ENCODE measurements around the gene TNIP1. TPM values are rescaled to one million over a fixed set of nuclear protein-coding genes. Genes with fewer than 3 reads are reported as not detected.

TNIP1 gene
- polyA plus RNA-seq, 1 of the 3 experiments (the other 2 are of a cell fraction): 46.2 TPM

DNA sequence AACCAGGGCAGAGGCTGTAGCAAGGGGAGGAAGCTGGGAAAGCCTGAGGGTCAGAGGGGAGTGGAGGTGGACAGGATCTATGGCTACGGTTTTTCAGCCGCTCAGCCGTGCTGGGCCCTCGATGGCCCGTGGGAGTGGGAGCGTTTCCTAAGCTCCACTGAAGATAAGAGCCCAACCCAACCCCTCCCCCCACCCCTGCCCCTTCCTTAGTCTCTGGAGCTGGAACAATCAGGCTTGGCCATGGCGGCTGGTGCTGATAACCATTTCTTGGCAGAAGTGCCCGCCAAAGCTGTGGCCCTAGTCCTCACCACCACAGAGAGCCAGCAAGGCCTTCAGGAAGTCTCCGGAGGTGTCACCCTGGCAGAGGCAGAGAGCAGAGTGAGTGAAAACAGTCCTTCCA, 20.3 kb upstream of the TNIP1 start:
- H3K27me3 ChIP-seq (ENCODE audit: insufficient read depth): no peaks in the 10 kb centered on the region
- H3K36me3 ChIP-seq (replicated peaks in 1 of 2; ENCODE audit: control insufficient read depth in 1 of 2, insufficient read depth in 2 of 2, low read length in 1 of 2): peaks cover 5 to 11% of the 10 kb centered on the region in 2 experiments
- ChIA-PET CTCF (interaction anchor here (0.9 to 2.6 kb wide), 3 partner anchors 14 to 99 kb away, joined by 3 to 13 read pairs (median 5); no protein-coding TSS in a partner anchor), POLR2A (no interaction called here)
- WGBS (ENCODE audit: low lambda C conversion rate): 94% methylated on average over 5 of the region's 9 CpGs
- no peak for DNase-seq
- H3K27ac ChIP-seq (ENCODE audit: low read depth in 2 of 2, low read length in 1 of 2): no peak overlapping the region
- H2AFZ ChIP-seq (ENCODE audit: low read depth): no peak overlapping the region
- H3K9ac ChIP-seq: no peak overlapping the region
- H3K9me3 ChIP-seq: no peaks in the 10 kb centered on the region
- no peak overlapping the region for H3K4me2 ChIP-seq
- H3K4me3 ChIP-seq (ENCODE audit: low read depth in 2 of 2, low read length in 1 of 2): no peak overlapping the region
- no peaks in the 10 kb centered on the region for H3K9me2 ChIP-seq
- TF ChIP-seq FOXJ3 (CRISPR knock-in tag; IDR thresholded peaks at IDR 0.05): no peak
- TF ChIP-seq MXI1 (IDR thresholded peaks at IDR 0.05; ENCODE audit: low read depth, low read length): no peak
- no peak for TF ChIP-seq RCOR1 (IDR thresholded peaks at IDR 0.05; ENCODE audit: low read length)
- TF ChIP-seq RXRA (IDR thresholded peaks at IDR 0.05; ENCODE audit: borderline replicate concordance, low read depth): no peak
- H3F3A ChIP-seq (replicated peaks; ENCODE audit: insufficient read depth): no peaks in the 10 kb centered on the region
- no peaks in the 10 kb centered on the region for H4K20me1 ChIP-seq (ENCODE audit: insufficient read depth)
- no peaks in the 10 kb centered on the region for H3K79me2 ChIP-seq (ENCODE audit: insufficient read depth)
- H3K4me1 ChIP-seq (ENCODE audit: control insufficient read depth in 1 of 2, insufficient read depth in 2 of 2, low read depth in 1 of 2, low read length in 1 of 2): no peaks in the 10 kb centered on the region; a peak in 1 of 4 replicates

DNA sequence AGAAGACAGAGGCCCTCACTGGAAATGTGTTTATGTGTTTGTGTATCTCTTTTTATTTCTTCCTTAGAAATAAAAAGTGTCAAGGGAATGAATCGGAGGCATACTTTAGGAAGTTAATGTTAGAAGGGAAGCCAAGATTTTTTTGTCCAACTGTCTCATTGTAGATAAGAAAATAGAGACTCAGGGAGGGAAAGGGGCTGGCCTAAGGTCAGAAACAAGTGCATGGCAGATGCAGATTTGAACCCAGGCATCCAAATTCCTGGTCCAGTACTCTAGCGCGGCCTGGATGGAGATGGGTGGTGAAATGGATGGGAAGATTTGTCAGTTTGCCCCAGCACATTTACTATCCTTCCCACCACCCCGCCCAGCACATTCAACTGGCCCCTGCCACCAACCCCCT, 19.8 kb upstream of the TNIP1 start:
- Histone ChIP-seq H3K27ac (ENCODE audit: low read depth in 2 of 2, low read length in 1 of 2) (no peak overlapping the region), H3F3A (replicated peaks; ENCODE audit: insufficient read depth) (no peaks in the 10 kb centered on the region), H3K36me3 (replicated peaks in 1 of 2; ENCODE audit: control insufficient read depth in 1 of 2, insufficient read depth in 2 of 2, low read length in 1 of 2) (peaks cover 5 to 11% of the 10 kb centered on the region in 2 experiments), H3K9me3 (no peaks in the 10 kb centered on the region), H3K9me2 (no peaks in the 10 kb centered on the region), H3K4me2 (no peak overlapping the region), H3K4me3 (ENCODE audit: low read depth in 2 of 2, low read length in 1 of 2) (no peak overlapping the region), H3K79me2 (ENCODE audit: insufficient read depth) (no peaks in the 10 kb centered on the region), H3K4me1 (ENCODE audit: control insufficient read depth in 1 of 2, insufficient read depth in 2 of 2, low read depth in 1 of 2, low read length in 1 of 2) (peaks cover 0 to 5% of the 10 kb centered on the region in 2 experiments; a peak in 1 of 4 replicates), H4K20me1 (ENCODE audit: insufficient read depth) (no peaks in the 10 kb centered on the region), H3K27me3 (ENCODE audit: insufficient read depth) (no peaks in the 10 kb centered on the region), H3K9ac (no peak overlapping the region), H2AFZ (ENCODE audit: low read depth) (no peak overlapping the region)
- no peak for TF ChIP-seq TEAD4 (IDR thresholded peaks at IDR 0.05; ENCODE audit: borderline replicate concordance, insufficient read depth)
- TF ChIP-seq CHD2 (IDR thresholded peaks at IDR 0.05; ENCODE audit: low read length, partially characterized antibody): no peak
- no peak for TF ChIP-seq ELF1 (IDR thresholded peaks at IDR 0.05)
- TF ChIP-seq NRF1 (IDR thresholded peaks at IDR 0.05; ENCODE audit: low read depth, low read length): no peak
- no peak for TF ChIP-seq TCF12 (IDR thresholded peaks at IDR 0.05)
- TF ChIP-seq NFIC (IDR thresholded peaks at IDR 0.05; ENCODE audit: borderline replicate concordance): no peak
- TF ChIP-seq EZH2phosphoT487 (IDR thresholded peaks at IDR 0.05; ENCODE audit: borderline replicate concordance, low read depth): no peak
- TF ChIP-seq MAX (IDR thresholded peaks at IDR 0.05; ENCODE audit: low read depth): no peak
- TF ChIP-seq MXI1 (IDR thresholded peaks at IDR 0.05; ENCODE audit: low read depth, low read length): no peak
- no peak for TF ChIP-seq SMC3 (IDR thresholded peaks at IDR 0.05; ENCODE audit: low read depth, low read length)
- no peak for TF ChIP-seq MEF2A (IDR thresholded peaks at IDR 0.05; ENCODE audit: borderline replicate concordance, low read depth)
- TF ChIP-seq, protein P1, sequence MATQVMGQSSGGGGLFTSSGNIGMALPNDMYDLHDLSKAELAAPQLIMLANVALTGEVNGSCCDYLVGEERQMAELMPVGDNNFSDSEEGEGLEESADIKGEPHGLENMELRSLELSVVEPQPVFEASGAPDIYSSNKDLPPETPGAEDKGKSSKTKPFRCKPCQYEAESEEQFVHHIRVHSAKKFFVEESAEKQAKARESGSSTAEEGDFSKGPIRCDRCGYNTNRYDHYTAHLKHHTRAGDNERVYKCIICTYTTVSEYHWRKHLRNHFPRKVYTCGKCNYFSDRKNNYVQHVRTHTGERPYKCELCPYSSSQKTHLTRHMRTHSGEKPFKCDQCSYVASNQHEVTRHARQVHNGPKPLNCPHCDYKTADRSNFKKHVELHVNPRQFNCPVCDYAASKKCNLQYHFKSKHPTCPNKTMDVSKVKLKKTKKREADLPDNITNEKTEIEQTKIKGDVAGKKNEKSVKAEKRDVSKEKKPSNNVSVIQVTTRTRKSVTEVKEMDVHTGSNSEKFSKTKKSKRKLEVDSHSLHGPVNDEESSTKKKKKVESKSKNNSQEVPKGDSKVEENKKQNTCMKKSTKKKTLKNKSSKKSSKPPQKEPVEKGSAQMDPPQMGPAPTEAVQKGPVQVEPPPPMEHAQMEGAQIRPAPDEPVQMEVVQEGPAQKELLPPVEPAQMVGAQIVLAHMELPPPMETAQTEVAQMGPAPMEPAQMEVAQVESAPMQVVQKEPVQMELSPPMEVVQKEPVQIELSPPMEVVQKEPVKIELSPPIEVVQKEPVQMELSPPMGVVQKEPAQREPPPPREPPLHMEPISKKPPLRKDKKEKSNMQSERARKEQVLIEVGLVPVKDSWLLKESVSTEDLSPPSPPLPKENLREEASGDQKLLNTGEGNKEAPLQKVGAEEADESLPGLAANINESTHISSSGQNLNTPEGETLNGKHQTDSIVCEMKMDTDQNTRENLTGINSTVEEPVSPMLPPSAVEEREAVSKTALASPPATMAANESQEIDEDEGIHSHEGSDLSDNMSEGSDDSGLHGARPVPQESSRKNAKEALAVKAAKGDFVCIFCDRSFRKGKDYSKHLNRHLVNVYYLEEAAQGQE (IDR thresholded peaks at IDR 0.05; ENCODE audit: low read depth, low read length): no peak
- TF ChIP-seq GABPA (IDR thresholded peaks at IDR 0.05; ENCODE audit: low read depth): no peak
- WGBS (ENCODE audit: low lambda C conversion rate): 90% methylated on average over 4 of the region's 4 CpGs
- CTCF ChIA-PET: interaction anchor here (0.9 to 2.6 kb wide), 3 partner anchors 15 to 98 kb away, joined by 3 to 13 read pairs (median 5); no protein-coding TSS in a partner anchor
- DNase-seq: no peak
- POLR2A ChIA-PET: no interaction called here

All from SK-N-SH (cell line).